HAP-1 (cell line): ENCODE results near the gene MYL2.

Experiments used
- DNase-seq, 2 experiments: peaks; one replicate each; pipeline ENCODE4 v3.0.0-alpha.2; 2016 to 2020; ENCODE audit warnings: low spot score in 2 of 2
- H3K27me3 ChIP-seq: fragments of 250-450 bp; sonication (Bioruptor Pico); 2 replicates; pipeline ENCODE4 v1.5.1; 2020; ENCODE audit warnings: low read depth, mild to moderate bottlenecking, moderate library complexity
- H3K36me3 ChIP-seq: fragments of 250-450 bp; sonication (Bioruptor Pico); replicated peaks from 2 replicates; pipeline ENCODE4 v1.5.1; 2020; ENCODE audit warnings: mild to moderate bottlenecking
- H3K4me1 ChIP-seq: fragments of 250-450 bp; sonication (Bioruptor Pico); 2 replicates; pipeline ENCODE4 v1.5.1; 2020; ENCODE audit warnings: mild to moderate bottlenecking
- H3K4me3 ChIP-seq: fragments of 250-450 bp; sonication (Bioruptor Pico); 2 replicates; pipeline ENCODE4 v1.5.1; 2020; ENCODE audit warnings: mild to moderate bottlenecking, moderate library complexity
- H3K9me3 ChIP-seq: fragments of 250-450 bp; sonication (Bioruptor Pico); 2 replicates; pipeline ENCODE4 v1.5.1; 2020; ENCODE audit warnings: mild to moderate bottlenecking, moderate library complexity
- in situ Hi-C: fragments of 300-500 bp; cut with MboI; formaldehyde crosslinking; loops from 3 replicates; pipeline ENCODE4 v1.14.3; 2020; ENCODE audit warnings: low sequenced_read_pairs, inconsistent platforms, mixed read lengths

MYL2 gene

DNA sequence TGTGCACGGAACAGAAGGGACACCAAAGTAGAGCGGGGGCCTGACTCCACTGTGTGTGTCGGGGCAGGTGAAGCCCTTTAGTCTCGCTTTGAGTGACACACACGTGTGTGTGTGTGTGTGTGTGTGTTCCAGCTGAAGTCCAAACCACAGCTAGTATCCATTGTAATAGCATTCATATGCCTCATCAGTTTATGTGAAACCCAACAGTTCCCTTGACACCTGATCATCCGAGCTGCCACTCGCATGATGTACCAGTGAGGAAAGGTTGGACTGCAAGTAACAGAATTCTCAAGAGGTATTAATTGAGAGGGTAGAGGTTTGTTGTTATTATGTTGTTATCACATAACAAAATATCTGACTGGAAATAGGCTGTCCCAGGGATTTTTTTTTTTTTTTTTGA is 57.2 kb downstream of the MYL2 start:
- Histone ChIP-seq H3K4me1 (peaks cover 22% of the 10 kb centered on the region), H3K27me3 (no peaks in the 10 kb centered on the region), H3K9me3 (no peaks in the 10 kb centered on the region), H3K36me3 (no peaks in the 10 kb centered on the region), H3K4me3 (no peak overlapping the region)
- in situ Hi-C loops = no loop called here
- DNase-seq = no peak

DNA sequence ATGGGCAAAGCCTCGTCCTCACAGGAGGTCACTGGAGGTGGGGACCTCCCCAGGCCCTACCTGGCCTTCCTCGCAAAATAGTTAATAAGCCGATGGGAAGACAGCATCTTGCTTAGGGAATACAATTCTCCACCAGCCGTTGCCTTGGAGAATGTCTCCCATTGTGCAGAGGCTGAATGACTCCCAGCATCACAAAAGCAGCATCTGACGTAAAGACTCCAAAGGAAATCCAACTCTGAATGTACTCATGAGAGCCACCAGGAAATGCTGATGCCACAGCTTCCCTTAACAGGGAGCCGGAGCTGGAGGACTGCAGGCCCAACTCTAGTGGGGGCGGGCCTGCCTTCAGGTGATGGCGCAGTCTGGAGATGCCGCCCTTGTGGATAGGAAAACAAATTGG is 58.0 kb downstream of the MYL2 start:
- Histone ChIP-seq H3K4me1 (peaks cover 22% of the 10 kb centered on the region), H3K27me3 (no peaks in the 10 kb centered on the region), H3K36me3 (no peaks in the 10 kb centered on the region), H3K4me3 (no peak overlapping the region), H3K9me3 (no peaks in the 10 kb centered on the region)
- in situ Hi-C loops = no loop called here
- DNase-seq = peak; percentile 69 to 83

- Histone ChIP-seq H3K9me3 (no peaks in the 10 kb centered on the region), H3K4me3 (no peak overlapping the region), H3K27me3 (no peaks in the 10 kb centered on the region), H3K4me1 (peaks cover 22% of the 10 kb centered on the region), H3K36me3 (no peaks in the 10 kb centered on the region)
- in situ Hi-C loops = no loop called here
- DNase-seq = no peak
These were observed 58.6 kb downstream of the MYL2 start for GRCh38 chr12:110861729-110862128.
